ENCODE measurements around the gene DSCAML1. TPM values are rescaled to one million over a fixed set of nuclear protein-coding genes. Genes with fewer than 3 reads are reported as not detected.

The DSCAML1 gene
- total and polyA plus RNA-seq, 10 of the 15 experiments (the other 5 are each of a cell fraction or from before 2014, with no cell fraction given): 0.03 to 0.18 (median 0.06) TPM; not detected in 1

GRCh38 chr11:117686711-117687110, 110.3 kb downstream of the DSCAML1 start (continued):
- TF ChIP-seq FOS (IDR thresholded peaks at IDR 0.05; ENCODE audit: borderline replicate concordance, extremely low read depth, insufficient read length) (no peak), IRF5 (IDR thresholded peaks at IDR 0.05; ENCODE audit: borderline replicate concordance) (no peak), MTA3 (IDR thresholded peaks at IDR 0.05; ENCODE audit: borderline replicate concordance, low read length) (no peak)

- ChIA-PET POLR2A (no interaction called here), SMC1A (ENCODE audit: uncharacterized antibody, unreplicated experiment) (interaction anchor here (1.7 kb wide), 1 partner anchor 10 kb away, joined by 5 read pairs; no protein-coding TSS in a partner anchor), RAD21 (ENCODE audit: unreplicated experiment) (no interaction called here), CTCF (no interaction called here)
- DNase-seq (ENCODE audit: low read depth, low spot score) (no peak), FAIRE-seq (no peak), ATAC-seq (no peak)
- BruUV-seq (replicated peaks): no TSS peak
- Histone ChIP-seq H3K4me1 (ENCODE audit: control insufficient read depth, insufficient read depth, low read length) (no peaks in the 10 kb centered on the region), H3K27ac (ENCODE audit: control insufficient read depth, insufficient read depth) (no peak overlapping the region), H3K4me3 (no peak overlapping the region), H3K9me3 (replicated peaks; ENCODE audit: control insufficient read depth, insufficient read depth, low read length) (no peaks in the 10 kb centered on the region), H2AFZ (ENCODE audit: control insufficient read depth, low read depth, low read length) (no peak overlapping the region), H3K4me2 (ENCODE audit: control insufficient read depth, insufficient read depth) (no peak overlapping the region), H3K27me3 (replicated peaks in 1 of 2; ENCODE audit: control insufficient read depth in 2 of 2, insufficient read depth in 2 of 2, low read length in 1 of 2) (peaks cover 0 to 5% of the 10 kb centered on the region in 2 experiments; a peak in 3 of 4 replicates), H3K79me2 (ENCODE audit: control insufficient read depth, insufficient read depth, low read length) (no peaks in the 10 kb centered on the region), H4K20me1 (ENCODE audit: control insufficient read depth, insufficient read depth) (no peaks in the 10 kb centered on the region), H3K9ac (ENCODE audit: control insufficient read depth, insufficient read depth, low read length) (no peak overlapping the region), H3K36me3 (ENCODE audit: control insufficient read depth in 2 of 2, insufficient read depth in 2 of 2, low read length in 1 of 2) (no peaks in the 10 kb centered on the region)
- WGBS (ENCODE audit: insufficient coverage, insufficient replicate concordance, low lambda C conversion rate, missing lambda C conversion rate): 40% methylated on average over 6 of the region's 6 CpGs
- intact Hi-C loops (cut with micrococcal nuclease; ENCODE audit: unreplicated experiment) (no loop called here), in situ Hi-C loops (cut with MboI) (no loop called here)
- TF ChIP-seq ELK1 (IDR thresholded peaks at IDR 0.05; ENCODE audit: low read depth, low read length): no peak
- no peak for TF ChIP-seq SIX5 (IDR thresholded peaks at IDR 0.05; ENCODE audit: low read depth, low read length, severe bottlenecking)
- TF ChIP-seq CHD4 (IDR thresholded peaks at IDR 0.05): no peak
- no peak for TF ChIP-seq ATF3 (IDR thresholded peaks at IDR 0.05; ENCODE audit: borderline replicate concordance, extremely low read depth, low read depth, low read length)
- no peak for TF ChIP-seq NFIC (IDR thresholded peaks at IDR 0.05; ENCODE audit: low read depth, low read length)
- TF ChIP-seq SPI1 (IDR thresholded peaks at IDR 0.05; ENCODE audit: borderline replicate concordance, insufficient read depth, low read depth, low read length): no peak
- no peak for TF ChIP-seq ZBTB4 (CRISPR knock-in tag; IDR thresholded peaks at IDR 0.05)
- no peak for TF ChIP-seq RELA (IDR thresholded peaks at IDR 0.05; ENCODE audit: borderline replicate concordance, partially characterized antibody)
- no peak for TF ChIP-seq MTA3 (IDR thresholded peaks at IDR 0.05; ENCODE audit: borderline replicate concordance, low read length)
- no peak for TF ChIP-seq ZNF687 (IDR thresholded peaks at IDR 0.05)
Observed at GRCh38 chr11:117685566-117685965, 111.5 kb downstream of the DSCAML1 start.

Measured in GM12878 (cell line).